ENCODE measurements around the gene NCK2.

Gene NCK2

DNA sequence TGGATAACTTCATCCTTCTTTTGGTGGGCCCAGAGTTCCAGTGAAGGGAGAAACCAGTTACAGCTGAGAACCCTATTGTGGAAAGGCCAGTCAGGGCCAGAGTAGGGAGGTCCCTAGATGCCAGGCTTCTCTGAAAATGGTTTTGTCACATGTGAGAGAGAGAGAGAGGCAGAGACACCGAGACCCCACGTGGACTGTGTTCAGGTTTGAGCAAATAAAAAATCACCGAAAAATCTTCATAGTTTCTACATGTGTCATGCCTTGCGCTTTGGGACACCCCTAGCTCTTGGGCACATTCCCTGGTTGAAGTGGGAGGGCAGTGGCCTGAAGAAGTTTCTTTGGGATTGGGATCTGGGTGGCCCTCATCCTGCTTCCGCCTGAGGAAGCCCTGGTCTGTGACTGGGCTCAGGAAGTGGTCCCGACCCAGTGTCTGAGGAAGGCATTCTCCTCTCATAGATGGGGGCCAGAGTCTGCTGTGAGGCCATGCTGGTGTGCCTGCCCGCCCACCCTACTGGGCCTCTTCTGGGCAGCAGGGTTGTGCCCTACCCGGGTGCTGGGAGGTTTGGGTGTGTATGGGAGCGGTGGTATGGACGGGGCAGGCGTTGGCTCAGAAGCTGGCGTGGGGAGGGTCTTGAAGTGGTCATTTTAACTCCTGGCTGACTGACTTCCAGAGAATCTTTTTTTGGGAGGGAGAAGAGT lies 16.1 kb downstream of the NCK2 start:
- H3K4me3 ChIP-seq (ENCODE audit: control insufficient read depth, low read depth, low read length): no peak overlapping the region
- no peak for DNase-seq (ENCODE audit: low read depth)
- TF ChIP-seq, protein P1, sequence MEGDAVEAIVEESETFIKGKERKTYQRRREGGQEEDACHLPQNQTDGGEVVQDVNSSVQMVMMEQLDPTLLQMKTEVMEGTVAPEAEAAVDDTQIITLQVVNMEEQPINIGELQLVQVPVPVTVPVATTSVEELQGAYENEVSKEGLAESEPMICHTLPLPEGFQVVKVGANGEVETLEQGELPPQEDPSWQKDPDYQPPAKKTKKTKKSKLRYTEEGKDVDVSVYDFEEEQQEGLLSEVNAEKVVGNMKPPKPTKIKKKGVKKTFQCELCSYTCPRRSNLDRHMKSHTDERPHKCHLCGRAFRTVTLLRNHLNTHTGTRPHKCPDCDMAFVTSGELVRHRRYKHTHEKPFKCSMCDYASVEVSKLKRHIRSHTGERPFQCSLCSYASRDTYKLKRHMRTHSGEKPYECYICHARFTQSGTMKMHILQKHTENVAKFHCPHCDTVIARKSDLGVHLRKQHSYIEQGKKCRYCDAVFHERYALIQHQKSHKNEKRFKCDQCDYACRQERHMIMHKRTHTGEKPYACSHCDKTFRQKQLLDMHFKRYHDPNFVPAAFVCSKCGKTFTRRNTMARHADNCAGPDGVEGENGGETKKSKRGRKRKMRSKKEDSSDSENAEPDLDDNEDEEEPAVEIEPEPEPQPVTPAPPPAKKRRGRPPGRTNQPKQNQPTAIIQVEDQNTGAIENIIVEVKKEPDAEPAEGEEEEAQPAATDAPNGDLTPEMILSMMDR (IDR thresholded peaks at IDR 0.05; ENCODE audit: control insufficient read depth, insufficient read depth, low read depth, low read length, missing control alignments): no peak

DNA sequence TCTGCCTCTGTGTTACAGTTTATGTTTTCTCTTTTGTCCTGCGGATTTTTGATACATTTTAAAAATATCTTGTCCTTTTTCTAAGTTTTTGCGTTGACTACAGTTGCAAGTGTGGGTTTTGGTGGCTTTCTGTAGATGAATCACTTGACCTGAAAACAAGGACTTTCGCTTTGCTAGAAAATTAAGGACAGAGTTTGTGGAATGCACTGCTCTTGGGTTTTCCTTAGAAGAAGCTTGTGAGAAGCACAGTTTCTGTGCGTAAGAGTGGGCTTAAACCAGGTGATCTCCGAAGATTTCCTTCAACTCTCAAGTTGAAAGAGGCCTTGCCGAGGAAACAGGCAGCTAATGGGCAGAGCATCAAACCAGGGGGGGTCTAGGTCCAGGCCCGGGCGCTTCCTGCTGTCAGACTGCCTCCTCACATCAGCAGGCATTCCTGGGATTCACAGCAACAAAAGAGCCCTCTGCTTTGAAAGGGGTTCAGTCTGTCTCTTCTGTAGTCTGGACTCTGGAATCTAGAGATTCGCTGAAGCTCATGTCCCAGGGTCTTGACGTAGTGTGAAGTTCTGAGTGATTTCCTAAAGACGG lies 17.3 kb downstream of the NCK2 start:
- TF ChIP-seq, protein P1 (IDR thresholded peaks at IDR 0.05; ENCODE audit: control insufficient read depth, insufficient read depth, low read depth, low read length, missing control alignments): no peak
- no peak for DNase-seq (ENCODE audit: low read depth)
- H3K4me3 ChIP-seq (ENCODE audit: control insufficient read depth, low read depth, low read length): no peak overlapping the region

DNA sequence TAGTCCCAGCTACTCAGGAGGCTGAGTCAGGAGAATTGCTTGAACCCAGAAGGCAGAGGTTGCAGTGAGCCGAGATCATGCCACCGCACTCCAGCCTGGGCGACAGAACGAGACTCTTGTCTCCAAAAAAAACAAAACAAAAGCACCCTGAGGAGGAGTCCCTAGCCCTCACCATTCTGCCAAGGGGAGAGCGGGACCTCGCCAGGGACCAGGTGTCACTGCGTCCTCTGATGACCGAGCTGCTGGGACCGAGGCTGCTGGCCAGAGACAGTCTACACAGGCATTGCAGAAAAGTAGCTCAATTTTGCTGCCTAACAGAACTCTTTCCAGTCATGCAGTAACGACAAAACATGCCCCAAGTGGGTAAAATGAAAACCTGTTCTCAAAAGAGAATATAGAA lies 18.4 kb downstream of the NCK2 start:
- TF ChIP-seq, protein P1 (IDR thresholded peaks at IDR 0.05; ENCODE audit: control insufficient read depth, insufficient read depth, low read depth, low read length, missing control alignments): no peak
- no peak for DNase-seq (ENCODE audit: low read depth)
- H3K4me3 ChIP-seq (ENCODE audit: control insufficient read depth, low read depth, low read length): no peak overlapping the region

DNA sequence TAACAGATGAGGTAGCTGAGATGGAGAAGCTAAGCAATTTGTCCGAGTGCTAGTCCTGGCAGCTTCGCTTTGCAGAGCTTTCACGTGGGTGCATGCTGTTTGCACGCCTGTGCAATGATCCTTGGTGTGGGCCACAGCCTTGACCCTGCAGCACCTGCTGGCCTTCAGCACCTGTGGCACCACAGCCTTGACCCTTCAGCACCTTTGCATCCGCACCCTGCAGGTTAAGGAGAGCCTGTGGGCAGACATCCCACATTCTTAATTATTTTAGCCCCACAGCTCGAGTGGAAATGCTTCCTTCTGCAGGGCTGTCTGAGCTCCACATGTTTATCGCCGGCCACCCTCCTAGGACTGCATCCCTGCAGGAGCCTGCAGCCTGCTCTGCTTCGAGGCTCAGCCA lies 19.3 kb downstream of the NCK2 start:
- no peak for DNase-seq (ENCODE audit: low read depth)
- TF ChIP-seq, protein P1 (IDR thresholded peaks at IDR 0.05; ENCODE audit: control insufficient read depth, insufficient read depth, low read depth, low read length, missing control alignments): no peak
- H3K4me3 ChIP-seq (ENCODE audit: control insufficient read depth, low read depth, low read length): no peak overlapping the region

DNA sequence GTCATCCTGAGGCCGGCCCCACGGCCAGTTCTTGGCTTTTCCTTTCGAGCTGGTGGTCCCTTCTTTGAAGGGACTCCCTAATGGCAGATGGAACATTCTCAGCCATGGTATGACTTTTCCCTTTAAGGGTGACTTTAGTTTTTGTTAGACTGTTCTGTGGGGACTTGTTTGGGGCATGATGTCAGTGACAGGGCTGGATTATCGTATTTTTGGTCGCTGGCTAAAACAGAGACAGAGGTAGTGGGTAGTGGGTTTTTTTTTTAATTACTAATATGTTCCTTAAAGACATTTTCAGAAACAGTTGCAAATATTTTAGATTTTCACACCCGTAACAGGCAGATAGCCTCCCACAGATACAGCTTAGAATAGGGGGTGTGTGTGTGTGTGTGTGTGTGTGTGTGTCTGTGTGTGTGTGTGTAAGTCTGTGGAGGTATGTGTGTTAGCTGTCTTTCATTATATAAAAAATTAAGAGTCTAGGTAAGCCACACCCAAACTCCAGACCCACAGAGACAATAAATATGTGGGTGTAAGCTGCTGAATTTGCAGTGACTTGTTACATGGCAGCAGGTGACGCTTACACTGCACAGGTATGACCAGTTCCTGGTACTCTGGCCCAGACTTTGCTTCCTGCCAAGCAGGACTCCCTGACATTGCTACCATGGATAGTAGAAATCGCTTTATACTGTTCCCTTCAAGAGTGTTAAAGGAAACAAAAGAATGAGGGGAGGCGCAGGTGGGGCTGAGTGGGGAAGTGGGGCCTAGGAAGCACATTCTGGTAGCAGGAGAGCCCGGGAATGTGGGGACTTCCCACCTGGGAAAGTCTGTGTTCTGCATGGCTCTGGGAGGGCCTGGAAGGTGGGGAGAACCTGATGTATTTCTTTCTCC lies 20.9 kb downstream of the NCK2 start:
- TF ChIP-seq, protein P1 (IDR thresholded peaks at IDR 0.05; ENCODE audit: control insufficient read depth, insufficient read depth, low read depth, low read length, missing control alignments): no peak
- DNase-seq (ENCODE audit: low read depth): no peak
- no peak overlapping the region for H3K4me3 ChIP-seq (ENCODE audit: control insufficient read depth, low read depth, low read length)

DNA sequence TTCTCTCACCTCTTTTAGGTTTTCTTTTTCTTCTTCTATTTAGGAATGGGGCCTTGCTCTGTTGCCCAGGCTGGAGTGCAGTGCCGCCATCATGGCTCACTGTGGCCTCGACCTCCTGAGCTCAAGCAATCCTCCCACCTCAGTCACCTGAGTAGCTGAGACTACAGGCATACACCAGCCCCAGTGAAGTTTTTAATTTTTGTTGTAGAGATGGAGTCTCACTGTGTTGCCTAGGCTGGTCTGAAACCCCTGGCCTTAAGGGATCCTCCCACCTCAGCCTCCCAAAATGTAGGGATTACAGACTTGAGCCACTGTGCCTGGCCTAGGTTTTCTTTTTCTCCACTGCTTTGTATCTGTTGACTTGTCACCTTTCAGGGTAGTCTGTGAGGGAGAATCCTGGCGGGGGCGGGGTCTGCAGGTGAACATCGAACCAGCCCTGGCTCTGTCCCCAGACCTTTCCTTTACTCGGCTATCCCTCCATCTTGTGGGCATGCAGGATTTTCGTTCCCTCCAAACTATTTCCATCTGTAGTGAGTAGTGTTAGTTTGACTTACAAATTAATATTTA lies 21.7 kb downstream of the NCK2 start:
- no peak for DNase-seq (ENCODE audit: low read depth)
- no peak overlapping the region for H3K4me3 ChIP-seq (ENCODE audit: control insufficient read depth, low read depth, low read length)
- TF ChIP-seq, protein P1 (IDR thresholded peaks at IDR 0.05; ENCODE audit: control insufficient read depth, insufficient read depth, low read depth, low read length, missing control alignments): no peak
